ENCODE measurements around the gene NFKBIB. TPM values are rescaled to one million over a fixed set of nuclear protein-coding genes. Genes with fewer than 3 reads are reported as not detected.

The NFKBIB gene
- total RNA-seq, 1 experiment from 2014 or later: 51.2 TPM

DNA sequence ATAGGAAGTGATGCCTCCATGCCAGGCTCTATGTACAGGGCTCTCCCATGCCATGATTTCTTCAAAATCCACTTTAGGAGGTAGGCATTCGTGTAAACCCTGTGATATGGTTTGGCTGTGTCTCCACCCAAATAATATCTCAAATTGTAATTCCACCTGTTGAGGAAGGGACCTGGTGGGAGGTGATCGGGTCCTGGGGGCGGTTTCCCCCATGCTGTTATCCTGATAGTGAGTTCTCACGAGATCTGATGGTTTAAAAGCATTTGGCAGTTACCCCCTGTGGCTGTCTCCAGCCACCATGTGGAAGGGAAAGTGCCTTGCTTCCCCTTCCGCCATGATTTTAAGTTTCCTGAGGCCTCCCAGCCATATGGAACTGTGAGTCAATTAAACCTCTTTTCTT, 22.7 kb downstream of the NFKBIB start:
- H3K9ac ChIP-seq (ENCODE audit: low read length): no peak overlapping the region
- ATAC-seq (no peak), DNase-seq (ENCODE audit: low read depth, low spot score) (no peak)
- CTCF ChIA-PET: no interaction called here
- no peaks in the 10 kb centered on the region for H3K27me3 ChIP-seq (ENCODE audit: insufficient read depth, low read length)
- no peak for TF ChIP-seq SRF (IDR thresholded peaks at IDR 0.05; ENCODE audit: low read depth)
- TF ChIP-seq, protein P1, sequence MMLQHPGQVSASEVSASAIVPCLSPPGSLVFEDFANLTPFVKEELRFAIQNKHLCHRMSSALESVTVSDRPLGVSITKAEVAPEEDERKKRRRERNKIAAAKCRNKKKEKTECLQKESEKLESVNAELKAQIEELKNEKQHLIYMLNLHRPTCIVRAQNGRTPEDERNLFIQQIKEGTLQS (IDR thresholded peaks at IDR 0.05): no peak
- TF ChIP-seq MAX (IDR thresholded peaks at IDR 0.05): no peak
- TF ChIP-seq SP1 (IDR thresholded peaks at IDR 0.05; ENCODE audit: low read depth): no peak
- TF ChIP-seq CTCF (IDR thresholded peaks at IDR 0.05 in 2 of 3, conservative IDR thresholded peaks at IDR 0.05 in 1 of 3; ENCODE audit: borderline replicate concordance in 1 of 3, insufficient read depth in 1 of 3, low read depth in 2 of 3, low read length in 2 of 3): no peak
- no peak for TF ChIP-seq RAD21 (IDR thresholded peaks at IDR 0.05; ENCODE audit: low read depth)
- no peak for TF ChIP-seq POLR2A (IDR thresholded peaks at IDR 0.05; ENCODE audit: borderline replicate concordance, extremely low read depth, insufficient read depth, insufficient read length)
- TF ChIP-seq CBX3 (IDR thresholded peaks at IDR 0.05; ENCODE audit: low read depth): no peak
- TF ChIP-seq POLR2AphosphoS5 (IDR thresholded peaks at IDR 0.05; ENCODE audit: low read depth, low read length): no peak
- TF ChIP-seq ZFX (IDR thresholded peaks at IDR 0.05): no peak
- TF ChIP-seq JUND (IDR thresholded peaks at IDR 0.05): no peak
- TF ChIP-seq ELF1 (IDR thresholded peaks at IDR 0.05; ENCODE audit: borderline replicate concordance, low read depth): no peak
- TF ChIP-seq ZNF274 (IDR thresholded peaks at IDR 0.05; ENCODE audit: low read depth, low read length): no peak
- TF ChIP-seq YY1 (IDR thresholded peaks at IDR 0.05; ENCODE audit: extremely low read depth, insufficient replicate concordance, low read depth, low read length): no peak
- no peak for TF ChIP-seq SIN3A (IDR thresholded peaks at IDR 0.05; ENCODE audit: low read depth)
- TF ChIP-seq FOSL1 (IDR thresholded peaks at IDR 0.05; ENCODE audit: low read depth): no peak
- peaks cover 12 to 19% of the 10 kb centered on the region in 2 experiments for H3K36me3 ChIP-seq (ENCODE audit: control insufficient read depth in 1 of 2, insufficient read depth in 2 of 2, low read length in 2 of 2)
- intact Hi-C loops (cut with micrococcal nuclease): no loop called here
- RAD21 ChIA-PET (ENCODE audit: low non-redundant PET in 1 of 2, low total read pairs in 2 of 2, uncharacterized antibody in 2 of 2, unreplicated experiment in 2 of 2): no interaction called here
- no peak overlapping the region for H3K27ac ChIP-seq (ENCODE audit: low read depth, low read length)
- no peaks in the 10 kb centered on the region for H3K9me3 ChIP-seq (ENCODE audit: control insufficient read depth in 1 of 2, insufficient read depth in 1 of 2, low read depth in 1 of 2, low read length in 2 of 2)
- no peak overlapping the region for H3K4me2 ChIP-seq (ENCODE audit: low read length)
- POLR2A ChIA-PET: no interaction called here
- no TSS peak for BruUV-seq (replicated peaks)
- H2AFZ ChIP-seq (ENCODE audit: low read depth, low read length, poor library complexity, severe bottlenecking): no peak overlapping the region
- no peaks in the 10 kb centered on the region for H3K4me1 ChIP-seq (ENCODE audit: control insufficient read depth in 1 of 2, insufficient read depth in 2 of 2, low read length in 2 of 2)
- H3K9me2 ChIP-seq (ENCODE audit: insufficient read depth): no peaks in the 10 kb centered on the region
- 0 out of 2 replicates have a peak, but pooled peaks cover 3% of the 10 kb centered on the region for H3K79me2 ChIP-seq (ENCODE audit: insufficient read depth, low read length)
- no peak overlapping the region for H3K4me3 ChIP-seq (replicated peaks in 1 of 2; ENCODE audit: low read depth in 1 of 2, low read length in 2 of 2)
- no peaks in the 10 kb centered on the region for H4K20me1 ChIP-seq (ENCODE audit: insufficient read depth)
